ENCODE measurements around the gene GANAB. TPM values are rescaled to one million over a fixed set of nuclear protein-coding genes. Genes with fewer than 3 reads are reported as not detected.
"Not testable (repeated sequence)": the region's sequence is repeated elsewhere in the genome, so short reads cannot be mapped to it uniquely, and the experiment has no call there.

Gene GANAB
- total RNA-seq = 348 to 394 TPM (median 359 TPM) in 3 replicates
- long read RNA-seq, transcript GANAB-201 (25 exons, 3,906 nt) = minor isoform, 14 of 148 reads
- long read RNA-seq, transcript GANAB-202 (24 exons, 3,608 nt) = major isoform, 64 of 148 reads
- long read RNA-seq, partial matches to known transcripts = 23 of 148 reads
- long read RNA-seq, other reads (novel, unspliced or antisense) = 47 of 148 reads

DNA sequence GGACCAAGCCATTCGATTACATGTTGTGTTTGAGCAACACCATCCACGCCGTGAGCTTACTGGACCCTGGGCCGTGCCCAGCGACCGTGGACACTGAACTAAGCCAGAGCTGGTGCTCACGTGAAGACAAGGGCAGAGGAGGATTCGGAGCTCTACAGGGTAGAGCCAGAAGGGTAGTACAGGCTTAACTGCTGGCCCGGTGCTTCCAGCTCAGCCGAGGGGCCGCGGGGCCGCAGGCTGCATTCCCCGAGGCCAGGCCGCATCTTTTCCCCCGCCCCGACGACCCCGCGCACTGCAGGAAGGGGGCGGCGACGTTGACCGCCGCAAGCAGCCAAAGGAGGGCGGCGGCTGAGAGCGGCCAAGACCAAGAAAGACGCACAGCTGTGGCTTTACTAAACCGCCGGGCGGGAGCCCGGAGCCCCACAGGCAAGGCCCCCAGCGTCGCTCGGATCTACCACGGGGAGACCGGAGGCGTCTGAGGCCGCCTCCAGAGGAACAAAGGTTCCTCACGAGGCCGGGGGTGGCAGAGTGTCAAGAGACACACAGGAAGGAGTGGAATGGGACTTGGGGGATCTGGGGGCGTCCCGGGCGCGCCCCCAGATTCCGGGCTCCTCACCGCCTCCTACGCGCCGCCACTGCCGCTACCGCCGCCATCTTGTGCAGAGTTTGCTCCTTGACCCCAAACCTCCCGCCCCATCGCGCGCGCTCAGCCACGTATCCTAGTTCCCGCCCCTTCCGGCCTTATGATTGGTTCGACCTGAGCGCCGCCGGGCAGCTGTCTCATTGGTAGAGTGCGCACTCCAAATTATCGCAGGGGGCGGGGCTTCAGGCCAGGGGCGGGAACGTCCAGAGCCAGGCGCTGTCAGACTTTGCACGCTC is at the start of gene GANAB:
Gene GANAB (minus strand): TSS at position 668 of the 879 bp plus-strand sequence. CDS start 14 bp downstream, at position 654.
- H3K9me3 Mint-ChIP-seq (ENCODE audit: low read depth) = no peaks in the 10 kb centered on the region
- H3K27me3 Mint-ChIP-seq (ENCODE audit: low read depth) = no peaks in the 10 kb centered on the region
- TF ChIP-seq, protein P1, sequence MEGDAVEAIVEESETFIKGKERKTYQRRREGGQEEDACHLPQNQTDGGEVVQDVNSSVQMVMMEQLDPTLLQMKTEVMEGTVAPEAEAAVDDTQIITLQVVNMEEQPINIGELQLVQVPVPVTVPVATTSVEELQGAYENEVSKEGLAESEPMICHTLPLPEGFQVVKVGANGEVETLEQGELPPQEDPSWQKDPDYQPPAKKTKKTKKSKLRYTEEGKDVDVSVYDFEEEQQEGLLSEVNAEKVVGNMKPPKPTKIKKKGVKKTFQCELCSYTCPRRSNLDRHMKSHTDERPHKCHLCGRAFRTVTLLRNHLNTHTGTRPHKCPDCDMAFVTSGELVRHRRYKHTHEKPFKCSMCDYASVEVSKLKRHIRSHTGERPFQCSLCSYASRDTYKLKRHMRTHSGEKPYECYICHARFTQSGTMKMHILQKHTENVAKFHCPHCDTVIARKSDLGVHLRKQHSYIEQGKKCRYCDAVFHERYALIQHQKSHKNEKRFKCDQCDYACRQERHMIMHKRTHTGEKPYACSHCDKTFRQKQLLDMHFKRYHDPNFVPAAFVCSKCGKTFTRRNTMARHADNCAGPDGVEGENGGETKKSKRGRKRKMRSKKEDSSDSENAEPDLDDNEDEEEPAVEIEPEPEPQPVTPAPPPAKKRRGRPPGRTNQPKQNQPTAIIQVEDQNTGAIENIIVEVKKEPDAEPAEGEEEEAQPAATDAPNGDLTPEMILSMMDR (IDR thresholded peaks at IDR 0.05) = peak; percentile 29
- peak within 1 kb of the TSS; percentile 98 for H3K4me3 Mint-ChIP-seq (ENCODE audit: unreplicated experiment)
- H3K27ac Mint-ChIP-seq (ENCODE audit: unreplicated experiment) = peak within 1 kb of the TSS; percentile 95
- peaks cover 16% of the 10 kb centered on the region for H3K4me1 Mint-ChIP-seq (ENCODE audit: low read depth)
- H3K36me3 Mint-ChIP-seq (ENCODE audit: low read depth) = peaks cover 5% of the 10 kb centered on the region
- DNase-seq (ENCODE audit: low spot score) = peak; percentile 100

DNA sequence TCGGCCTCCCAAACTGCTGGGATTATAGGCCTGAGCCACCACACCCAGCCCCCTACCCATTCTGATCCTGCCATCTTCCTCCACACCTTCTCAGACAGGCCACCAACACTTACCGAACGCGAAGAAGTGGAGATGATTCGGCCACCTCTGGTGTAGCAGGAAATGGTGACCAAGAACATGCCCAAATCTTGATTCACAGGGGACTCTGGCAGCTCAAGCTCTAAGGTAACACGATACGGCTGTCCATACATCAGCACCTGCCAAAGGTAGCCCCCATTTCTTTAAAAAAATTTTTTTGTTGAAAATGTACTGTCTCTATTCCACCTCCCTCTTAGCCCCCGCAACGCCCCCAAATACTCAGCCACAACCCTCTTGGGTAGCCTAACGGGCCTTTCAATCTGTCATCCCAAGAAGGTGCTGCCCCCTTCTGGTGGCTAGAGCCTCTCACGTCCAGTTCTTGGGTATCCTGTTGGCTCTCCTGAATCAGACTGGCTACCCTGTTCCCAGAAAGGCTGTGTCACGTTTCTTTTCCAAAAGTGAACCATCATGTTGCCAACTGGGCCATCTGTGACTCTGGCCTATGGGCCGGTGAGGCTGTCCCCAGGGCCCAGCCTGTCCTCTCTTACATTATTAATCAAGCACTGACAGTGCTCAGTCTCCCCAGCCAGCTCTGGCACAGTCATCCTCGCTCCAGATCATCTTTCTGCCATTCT is 48.2 kb upstream of the GANAB start:
- Mint-ChIP-seq H3K36me3 (ENCODE audit: low read depth) (peaks cover 11% of the 10 kb centered on the region), H3K27ac (ENCODE audit: unreplicated experiment) (peak overlapping the region; percentile 28), H3K27me3 (ENCODE audit: low read depth) (no peaks in the 10 kb centered on the region), H3K4me3 (ENCODE audit: unreplicated experiment) (no peak overlapping the region), H3K4me1 (ENCODE audit: low read depth) (peaks cover 12% of the 10 kb centered on the region), H3K9me3 (ENCODE audit: low read depth) (no peaks in the 10 kb centered on the region)
- no peak for DNase-seq (ENCODE audit: low spot score)
- TF ChIP-seq, protein P1 (IDR thresholded peaks at IDR 0.05) = peak; percentile 91

DNA sequence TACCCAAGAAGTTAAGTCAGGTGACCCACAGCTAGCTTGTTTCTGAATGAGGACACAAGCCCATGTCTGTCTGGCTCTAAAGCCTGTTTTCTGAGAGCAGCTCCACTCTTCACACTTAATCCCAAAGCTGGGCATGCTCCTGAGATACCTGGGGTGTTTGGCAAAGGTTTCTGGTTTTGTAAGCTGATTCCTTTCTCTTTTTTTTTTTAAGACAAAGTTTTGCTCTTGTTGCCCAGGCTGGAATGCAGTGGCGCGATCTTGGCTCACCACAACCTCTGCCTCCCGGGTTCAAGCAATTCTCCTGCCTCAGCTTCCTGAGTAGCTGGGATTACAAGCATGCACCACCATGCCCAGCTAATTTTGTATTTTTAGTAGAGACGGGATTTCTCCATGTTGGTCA is 47.2 kb upstream of the GANAB start:
- peaks cover 11% of the 10 kb centered on the region for H3K36me3 Mint-ChIP-seq (ENCODE audit: low read depth)
- peaks cover 19% of the 10 kb centered on the region for H3K4me1 Mint-ChIP-seq (ENCODE audit: low read depth)
- not testable (repeated sequence) for H3K27ac Mint-ChIP-seq (ENCODE audit: unreplicated experiment); H3K27me3 Mint-ChIP-seq (ENCODE audit: low read depth); H3K4me3 Mint-ChIP-seq (ENCODE audit: unreplicated experiment); H3K9me3 Mint-ChIP-seq (ENCODE audit: low read depth); DNase-seq (ENCODE audit: low spot score)

DNA sequence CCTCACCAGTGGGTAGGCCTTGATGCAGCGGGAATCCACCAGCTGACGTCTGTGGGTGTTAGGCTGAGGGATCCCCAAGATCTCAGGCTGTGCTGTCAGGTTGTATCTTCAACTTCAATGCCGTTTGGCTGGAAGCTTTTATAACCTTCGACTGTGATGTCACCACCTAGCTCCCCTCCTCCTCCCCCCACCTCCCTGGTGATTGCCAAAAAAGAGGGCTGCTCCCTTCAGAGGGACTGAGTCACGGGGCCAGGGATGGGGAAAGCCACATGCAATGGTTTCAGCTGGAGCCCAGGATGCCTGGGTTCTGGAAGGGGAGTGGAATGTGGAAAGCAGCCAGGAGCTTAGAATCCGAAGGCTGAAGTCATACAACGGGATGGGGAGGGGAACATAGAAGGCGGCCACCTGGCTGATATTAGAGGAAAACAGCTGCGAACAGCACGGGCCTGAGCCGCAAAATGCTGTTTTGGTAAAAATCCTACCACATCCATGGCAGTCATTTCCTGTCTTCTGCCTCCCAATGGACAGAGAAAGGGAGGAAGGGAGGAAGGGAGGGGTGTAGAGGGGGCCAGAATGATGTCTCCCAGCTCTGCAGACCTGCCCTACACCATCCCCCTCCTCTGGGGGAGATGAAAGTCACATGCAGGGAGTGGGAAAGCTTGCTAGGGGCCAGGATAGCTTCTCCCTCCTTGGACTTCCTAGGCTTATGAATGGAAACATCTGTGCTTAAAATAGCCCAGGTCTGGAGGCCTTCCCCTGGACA is 43.2 kb upstream of the GANAB start, which contains the start of gene LRRN4CL:
Gene LRRN4CL (minus strand): TSS at position 110 of the 763 bp plus-strand sequence. CDS start 1,022 bp downstream, outside the sequence.
- no peak within 1 kb of the TSS for H3K4me3 Mint-ChIP-seq (ENCODE audit: unreplicated experiment)
- peak within 1 kb of the TSS; percentile 72 for H3K27ac Mint-ChIP-seq (ENCODE audit: unreplicated experiment)
- H3K4me1 Mint-ChIP-seq (ENCODE audit: low read depth) = peaks cover 14% of the 10 kb centered on the region
- TF ChIP-seq, protein P1 (IDR thresholded peaks at IDR 0.05) = peak; percentile 8
- no peaks in the 10 kb centered on the region for H3K27me3 Mint-ChIP-seq (ENCODE audit: low read depth)
- no peaks in the 10 kb centered on the region for H3K9me3 Mint-ChIP-seq (ENCODE audit: low read depth)
- H3K36me3 Mint-ChIP-seq (ENCODE audit: low read depth) = peaks cover 8% of the 10 kb centered on the region
- no peak for DNase-seq (ENCODE audit: low spot score)

DNA sequence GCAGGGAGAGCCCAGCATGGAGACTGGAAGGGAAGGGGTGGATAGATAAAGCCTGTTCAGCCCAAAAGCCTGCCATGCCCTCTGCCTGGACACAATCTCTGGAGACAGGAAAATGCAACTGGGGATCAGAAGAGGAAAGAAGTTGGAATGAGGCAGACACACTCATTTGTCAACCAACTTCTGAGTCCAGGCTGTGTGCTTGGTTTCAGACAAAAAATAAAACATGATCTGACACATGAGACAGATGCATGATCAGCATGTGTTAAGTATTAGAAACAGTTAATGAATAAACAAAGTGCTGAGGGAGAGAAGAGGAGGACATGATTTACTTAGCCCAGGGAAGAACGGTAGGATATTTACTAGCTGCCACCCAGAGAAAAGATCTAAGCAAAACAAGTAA is 42.1 kb upstream of the GANAB start:
- Mint-ChIP-seq H3K4me3 (ENCODE audit: unreplicated experiment) (no peak overlapping the region), H3K27ac (ENCODE audit: unreplicated experiment) (peak overlapping the region; percentile 28)

More for the DNA sequence above, 42.1 kb upstream of the GANAB start:
- Mint-ChIP-seq H3K4me1 (ENCODE audit: low read depth) (peaks cover 13% of the 10 kb centered on the region), H3K9me3 (ENCODE audit: low read depth) (no peaks in the 10 kb centered on the region), H3K27me3 (ENCODE audit: low read depth) (no peaks in the 10 kb centered on the region), H3K36me3 (ENCODE audit: low read depth) (peaks cover 8% of the 10 kb centered on the region)
- DNase-seq (ENCODE audit: low spot score) = no peak
- TF ChIP-seq, protein P1 (IDR thresholded peaks at IDR 0.05) = no peak
